ENCODE results near the gene AGBL3. TPM values are rescaled to one million over a fixed set of nuclear protein-coding genes. Genes with fewer than 3 reads are reported as not detected.

The AGBL3 gene
- total and polyA plus RNA-seq, 4 donors = 0.67 to 3.1 (median 1.8) TPM

GRCh38 chr7:135158141-135158655 lies 171.9 kb downstream of the AGBL3 start:
- TF ChIP-seq TAF1 (conservative IDR thresholded peaks at IDR 0.05) (no peak), NR2F2 (IDR thresholded peaks at IDR 0.05) (no peak), GABPA (IDR thresholded peaks at IDR 0.05 in 1 of 2, conservative IDR thresholded peaks at IDR 0.05 in 1 of 2) (no peak), FOXA2 (IDR thresholded peaks at IDR 0.05) (no peak), HNF4G (IDR thresholded peaks at IDR 0.05) (no peak), CTCF (IDR thresholded peaks at IDR 0.05; ENCODE audit: low read depth, low read length, missing input control) (no peak)
- TF ChIP-seq, protein P1, sequence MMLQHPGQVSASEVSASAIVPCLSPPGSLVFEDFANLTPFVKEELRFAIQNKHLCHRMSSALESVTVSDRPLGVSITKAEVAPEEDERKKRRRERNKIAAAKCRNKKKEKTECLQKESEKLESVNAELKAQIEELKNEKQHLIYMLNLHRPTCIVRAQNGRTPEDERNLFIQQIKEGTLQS (IDR thresholded peaks at IDR 0.05) = no peak
- TF ChIP-seq, protein P2, sequence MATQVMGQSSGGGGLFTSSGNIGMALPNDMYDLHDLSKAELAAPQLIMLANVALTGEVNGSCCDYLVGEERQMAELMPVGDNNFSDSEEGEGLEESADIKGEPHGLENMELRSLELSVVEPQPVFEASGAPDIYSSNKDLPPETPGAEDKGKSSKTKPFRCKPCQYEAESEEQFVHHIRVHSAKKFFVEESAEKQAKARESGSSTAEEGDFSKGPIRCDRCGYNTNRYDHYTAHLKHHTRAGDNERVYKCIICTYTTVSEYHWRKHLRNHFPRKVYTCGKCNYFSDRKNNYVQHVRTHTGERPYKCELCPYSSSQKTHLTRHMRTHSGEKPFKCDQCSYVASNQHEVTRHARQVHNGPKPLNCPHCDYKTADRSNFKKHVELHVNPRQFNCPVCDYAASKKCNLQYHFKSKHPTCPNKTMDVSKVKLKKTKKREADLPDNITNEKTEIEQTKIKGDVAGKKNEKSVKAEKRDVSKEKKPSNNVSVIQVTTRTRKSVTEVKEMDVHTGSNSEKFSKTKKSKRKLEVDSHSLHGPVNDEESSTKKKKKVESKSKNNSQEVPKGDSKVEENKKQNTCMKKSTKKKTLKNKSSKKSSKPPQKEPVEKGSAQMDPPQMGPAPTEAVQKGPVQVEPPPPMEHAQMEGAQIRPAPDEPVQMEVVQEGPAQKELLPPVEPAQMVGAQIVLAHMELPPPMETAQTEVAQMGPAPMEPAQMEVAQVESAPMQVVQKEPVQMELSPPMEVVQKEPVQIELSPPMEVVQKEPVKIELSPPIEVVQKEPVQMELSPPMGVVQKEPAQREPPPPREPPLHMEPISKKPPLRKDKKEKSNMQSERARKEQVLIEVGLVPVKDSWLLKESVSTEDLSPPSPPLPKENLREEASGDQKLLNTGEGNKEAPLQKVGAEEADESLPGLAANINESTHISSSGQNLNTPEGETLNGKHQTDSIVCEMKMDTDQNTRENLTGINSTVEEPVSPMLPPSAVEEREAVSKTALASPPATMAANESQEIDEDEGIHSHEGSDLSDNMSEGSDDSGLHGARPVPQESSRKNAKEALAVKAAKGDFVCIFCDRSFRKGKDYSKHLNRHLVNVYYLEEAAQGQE (IDR thresholded peaks at IDR 0.05) = no peak
- Histone ChIP-seq H3K4me1 (ENCODE audit: control insufficient read depth in 4 of 4, insufficient read depth in 4 of 4, low read length in 3 of 4) (peaks cover 5 to 40% (median 24%) of the 10 kb centered on the region in 4 donors), H3K36me3 (ENCODE audit: control insufficient read depth in 4 of 4, insufficient read depth in 3 of 4, low read depth in 1 of 4, low read length in 3 of 4) (peaks cover 0 to 4% (median 2%) of the 10 kb centered on the region in 4 donors), H3K27ac (ENCODE audit: low read depth in 1 of 2, low read length in 2 of 2) (peak overlapping the region; percentile 1 to 55), H3K9me3 (ENCODE audit: control insufficient read depth in 4 of 4, low read length in 3 of 4) (no peaks in the 10 kb centered on the region), H3K9ac (ENCODE audit: low read depth in 1 of 2, low read length in 2 of 2) (no peak overlapping the region), H3K4me3 (ENCODE audit: low read depth in 1 of 3, low read length in 3 of 3) (no peak overlapping the region), H3K27me3 (ENCODE audit: control insufficient read depth in 4 of 4, insufficient read depth in 4 of 4, low read length in 3 of 4) (no peaks in the 10 kb centered on the region)
- no peak for DNase-seq (ENCODE audit: low spot score)
- 98% methylated on average over 1 of the region's 1 CpG for WGBS

GRCh38 chr7:135158874-135159273 lies 172.6 kb downstream of the AGBL3 start:
- H3K27me3 ChIP-seq (ENCODE audit: control insufficient read depth in 4 of 4, insufficient read depth in 4 of 4, low read length in 3 of 4) = no peaks in the 10 kb centered on the region
- H3K36me3 ChIP-seq (ENCODE audit: control insufficient read depth in 4 of 4, insufficient read depth in 3 of 4, low read depth in 1 of 4, low read length in 3 of 4) = peaks cover 0 to 4% (median 2%) of the 10 kb centered on the region in 4 donors
- H3K4me1 ChIP-seq (ENCODE audit: control insufficient read depth in 4 of 4, insufficient read depth in 4 of 4, low read length in 3 of 4) = peaks cover 5 to 40% (median 24%) of the 10 kb centered on the region in 4 donors
- TF ChIP-seq TAF1 (conservative IDR thresholded peaks at IDR 0.05) (no peak), EGR1 (IDR thresholded peaks at IDR 0.05; ENCODE audit: low read depth in 2 of 2) (no peak), CTCF (IDR thresholded peaks at IDR 0.05; ENCODE audit: low read depth, low read length, missing input control) (no peak), ZBTB33 (IDR thresholded peaks at IDR 0.05) (no peak), GABPA (IDR thresholded peaks at IDR 0.05 in 1 of 2, conservative IDR thresholded peaks at IDR 0.05 in 1 of 2) (no peak), YY1 (IDR thresholded peaks at IDR 0.05) (no peak), NR2F2 (IDR thresholded peaks at IDR 0.05) (no peak), HNF4G (IDR thresholded peaks at IDR 0.05) (no peak), HNF4A (conservative IDR thresholded peaks at IDR 0.05) (no peak), RXRA (IDR thresholded peaks at IDR 0.05) (no peak), FOXA1 (IDR thresholded peaks at IDR 0.05) (no peak)
- TF ChIP-seq, protein P1 (IDR thresholded peaks at IDR 0.05) = no peak
- TF ChIP-seq, protein P3, sequence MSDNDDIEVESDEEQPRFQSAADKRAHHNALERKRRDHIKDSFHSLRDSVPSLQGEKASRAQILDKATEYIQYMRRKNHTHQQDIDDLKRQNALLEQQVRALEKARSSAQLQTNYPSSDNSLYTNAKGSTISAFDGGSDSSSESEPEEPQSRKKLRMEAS (IDR thresholded peaks at IDR 0.05) = no peak
- TF ChIP-seq, protein P2 (IDR thresholded peaks at IDR 0.05) = no peak
- no peaks in the 10 kb centered on the region for H3K9me3 ChIP-seq (ENCODE audit: control insufficient read depth in 4 of 4, low read length in 3 of 4)
- WGBS = 80% methylated on average over 6 of the region's 6 CpGs
- H3K27ac ChIP-seq (ENCODE audit: low read depth in 1 of 2, low read length in 2 of 2) = peak overlapping the region; percentile 55 to 58
- no peak for DNase-seq (ENCODE audit: low spot score)
- H3K9ac ChIP-seq (ENCODE audit: low read depth in 1 of 2, low read length in 2 of 2) = no peak overlapping the region
- no peak overlapping the region for H3K4me3 ChIP-seq (ENCODE audit: low read depth in 1 of 3, low read length in 3 of 3)

All from liver (tissue), 9 donors.